ENCODE results near the gene PCDH8.

The PCDH8 gene

GRCh38 chr13:52815330-52815729, 33.1 kb downstream of the PCDH8 start:
- DNase-seq (ENCODE audit: low read depth in 2 of 2, low spot score in 1 of 2): no peak

- no peak for DNase-seq (ENCODE audit: low read depth in 2 of 2, low spot score in 1 of 2)
These were observed 35.5 kb downstream of the PCDH8 start for GRCh38 chr13:52812941-52813340.

GRCh38 chr13:52811841-52812240, 36.6 kb downstream of the PCDH8 start:
- DNase-seq (ENCODE audit: low read depth in 2 of 2, low spot score in 1 of 2): no peak

DNA sequence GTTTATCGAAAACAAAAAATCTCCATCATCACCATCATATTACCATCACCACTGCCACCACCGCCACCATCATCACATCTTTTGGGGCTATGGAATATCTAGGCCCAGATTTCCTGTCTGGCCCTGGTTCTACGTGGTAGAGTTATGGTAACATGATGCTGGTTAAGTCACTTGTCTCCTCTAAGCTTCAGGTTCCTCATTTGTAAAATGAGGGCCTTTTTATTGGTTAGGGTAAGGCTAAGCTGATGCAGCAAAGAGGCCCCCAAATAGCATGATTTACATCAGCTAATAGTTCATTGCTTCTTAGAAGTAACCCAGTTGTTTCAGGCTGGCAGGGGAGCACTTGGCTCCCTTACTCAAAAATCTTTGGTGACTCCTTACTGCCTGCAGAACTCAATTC, 37.9 kb downstream of the PCDH8 start:
- DNase-seq (ENCODE audit: low read depth in 2 of 2, low spot score in 1 of 2): no peak

- DNase-seq (ENCODE audit: low read depth in 2 of 2, low spot score in 1 of 2): no peak
These were observed 38.4 kb downstream of the PCDH8 start for GRCh38 chr13:52810011-52810410.

- DNase-seq (ENCODE audit: low read depth in 2 of 2, low spot score in 1 of 2): no peak
These were observed 39.1 kb downstream of the PCDH8 start for GRCh38 chr13:52809310-52809769.

DNA sequence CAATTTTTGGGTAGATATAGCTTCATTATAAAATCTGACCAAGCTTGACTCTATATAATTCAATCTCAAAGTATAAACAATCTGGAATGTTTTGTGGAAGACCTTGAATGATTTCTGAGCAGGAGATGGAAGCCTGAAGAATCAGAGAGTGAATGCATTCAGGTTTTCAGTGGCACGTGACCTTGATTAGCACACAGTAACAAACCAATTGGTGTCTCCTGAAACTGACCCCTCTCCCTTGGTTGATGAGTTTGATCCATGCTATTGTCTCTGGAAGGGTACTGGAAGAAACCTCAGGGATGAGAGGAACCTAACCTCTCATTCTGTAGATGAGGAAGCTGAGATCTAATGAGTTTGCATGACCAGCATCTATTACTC, 39.6 kb downstream of the PCDH8 start:
- DNase-seq (ENCODE audit: low read depth in 2 of 2, low spot score in 1 of 2): no peak

- no peak for DNase-seq (ENCODE audit: low read depth in 2 of 2, low spot score in 1 of 2)
These were observed 42.4 kb downstream of the PCDH8 start for GRCh38 chr13:52806029-52806428.

DNA sequence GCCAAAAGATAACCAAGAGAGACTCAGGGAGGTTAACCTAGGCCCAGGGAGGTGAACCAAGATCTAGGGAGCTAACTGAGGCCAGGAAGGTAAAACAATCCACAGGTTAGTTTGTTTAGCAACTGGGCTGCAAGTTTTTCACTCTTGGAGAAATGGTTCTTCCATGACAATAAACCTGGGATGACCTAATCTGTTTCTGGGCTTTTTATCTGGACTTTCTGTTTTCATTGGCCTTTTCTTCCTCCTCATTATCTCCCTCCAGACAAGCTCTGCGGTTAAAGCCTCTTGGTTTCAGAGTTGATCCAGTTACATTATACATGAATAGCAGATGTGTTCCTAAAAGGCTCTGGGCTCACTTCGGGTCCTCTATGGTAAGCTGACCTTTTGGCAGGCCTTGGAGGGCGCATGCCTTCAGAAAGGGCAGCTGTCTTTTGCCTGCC, 44.2 kb downstream of the PCDH8 start:
- no peak for DNase-seq (ENCODE audit: low read depth in 2 of 2, low spot score in 1 of 2)

GRCh38 chr13:52800856-52801255, 47.6 kb downstream of the PCDH8 start:
- no peak for DNase-seq (ENCODE audit: low read depth in 2 of 2, low spot score in 1 of 2)

- DNase-seq (ENCODE audit: low read depth in 2 of 2, low spot score in 1 of 2): no peak
These were observed 49.5 kb downstream of the PCDH8 start for GRCh38 chr13:52798770-52799430.

DNA sequence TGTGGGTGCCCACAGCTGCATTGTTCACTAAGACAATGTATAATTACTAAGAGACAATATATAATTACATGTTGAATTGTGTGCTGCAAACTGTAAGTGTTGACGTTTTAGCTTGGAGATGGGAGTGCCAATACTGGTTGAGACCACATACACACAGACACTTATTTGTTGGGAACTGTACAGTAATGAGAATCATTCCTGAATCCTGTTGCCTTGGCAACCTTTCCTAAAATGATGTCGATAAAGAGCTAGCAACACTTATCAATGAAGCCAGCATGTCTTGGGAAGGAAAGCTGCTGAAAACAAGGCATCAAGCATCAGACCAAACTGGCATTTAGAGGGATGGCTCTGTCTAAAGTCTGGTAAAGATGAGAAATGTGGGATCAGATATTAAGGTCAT, 51.3 kb downstream of the PCDH8 start:
- no peak for DNase-seq (ENCODE audit: low read depth in 2 of 2, low spot score in 1 of 2)

GRCh38 chr13:52794589-52794988, 53.9 kb downstream of the PCDH8 start:
- no peak for DNase-seq (ENCODE audit: low read depth in 2 of 2, low spot score in 1 of 2)

- DNase-seq (ENCODE audit: low read depth in 2 of 2, low spot score in 1 of 2): no peak
These were observed 54.9 kb downstream of the PCDH8 start for GRCh38 chr13:52793515-52794061.
